Endothelial cell of umbilical vein (primary cell): ENCODE measurements around the gene CLASP2.

ENCODE experiments used
- EZH2 ChIP-seq: IDR thresholded peaks from 2 replicates; pipeline ENCODE4 v1.6.1; 2012; ENCODE audit warnings: borderline replicate concordance, low read depth, mild to moderate bottlenecking, moderate library complexity, low read length, inconsistent platforms; ENCODE audit not compliant: severe bottlenecking
- MYC ChIP-seq: IDR thresholded peaks from one replicate; pipeline ENCODE4 v1.6.1; 2011; ENCODE audit warnings: mild to moderate bottlenecking, low read depth, low read length
- POLR2A ChIP-seq: IDR thresholded peaks from 2 replicates; pipeline ENCODE4 v1.6.1; 2012; ENCODE audit warnings: low read depth, mild to moderate bottlenecking, control low read depth, low read length
- TF ChIP-seq, protein P1 (sequence below), 2 donors: IDR thresholded peaks; 1 replicate in 1 of 2; 2 replicates in 1 of 2; pipeline ENCODE4 v1.5.1; 2011; ENCODE audit warnings: low read length in 2 of 2, mild to moderate bottlenecking in 2 of 2, moderate library complexity in 2 of 2, control low read depth in 1 of 2, inconsistent platforms in 1 of 2, low read depth in 1 of 2; ENCODE audit not compliant: insufficient read depth in 1 of 2; ENCODE audit errors: extremely low read depth in 1 of 2

DNA sequence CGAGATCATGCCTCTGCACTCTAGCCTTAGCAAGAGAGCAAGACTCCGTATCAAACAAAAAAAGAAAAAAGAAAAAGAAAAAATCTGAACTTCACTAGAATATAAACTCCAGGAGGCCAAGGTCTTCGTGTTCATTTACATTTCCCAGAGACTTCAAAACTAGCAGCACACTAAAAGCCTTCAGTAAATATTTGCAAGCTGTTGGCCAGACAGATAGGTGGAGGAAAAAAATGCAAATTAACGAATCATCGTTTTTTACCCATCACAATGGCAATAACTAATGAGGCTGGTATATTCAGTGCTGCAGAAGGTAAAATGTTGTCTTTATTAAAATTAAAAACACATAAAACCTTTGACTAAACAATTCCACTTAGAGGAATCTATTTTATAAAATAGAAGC lies 80.6 kb downstream of the CLASP2 start:
- TF ChIP-seq EZH2: no peak
- TF ChIP-seq, protein P1, sequence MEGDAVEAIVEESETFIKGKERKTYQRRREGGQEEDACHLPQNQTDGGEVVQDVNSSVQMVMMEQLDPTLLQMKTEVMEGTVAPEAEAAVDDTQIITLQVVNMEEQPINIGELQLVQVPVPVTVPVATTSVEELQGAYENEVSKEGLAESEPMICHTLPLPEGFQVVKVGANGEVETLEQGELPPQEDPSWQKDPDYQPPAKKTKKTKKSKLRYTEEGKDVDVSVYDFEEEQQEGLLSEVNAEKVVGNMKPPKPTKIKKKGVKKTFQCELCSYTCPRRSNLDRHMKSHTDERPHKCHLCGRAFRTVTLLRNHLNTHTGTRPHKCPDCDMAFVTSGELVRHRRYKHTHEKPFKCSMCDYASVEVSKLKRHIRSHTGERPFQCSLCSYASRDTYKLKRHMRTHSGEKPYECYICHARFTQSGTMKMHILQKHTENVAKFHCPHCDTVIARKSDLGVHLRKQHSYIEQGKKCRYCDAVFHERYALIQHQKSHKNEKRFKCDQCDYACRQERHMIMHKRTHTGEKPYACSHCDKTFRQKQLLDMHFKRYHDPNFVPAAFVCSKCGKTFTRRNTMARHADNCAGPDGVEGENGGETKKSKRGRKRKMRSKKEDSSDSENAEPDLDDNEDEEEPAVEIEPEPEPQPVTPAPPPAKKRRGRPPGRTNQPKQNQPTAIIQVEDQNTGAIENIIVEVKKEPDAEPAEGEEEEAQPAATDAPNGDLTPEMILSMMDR (IDR thresholded peaks at IDR 0.05; ENCODE audit: extremely low read depth in 1 of 2, insufficient read depth in 1 of 2, low read depth in 1 of 2, low read length in 2 of 2): no peak
- no peak for TF ChIP-seq MYC
- no peak for TF ChIP-seq POLR2A
